SH-SY5Y (cell line): Measurements from ENCODE around the gene DCK.

Experiments
- GATA2 ChIP-seq: IDR thresholded peaks from 2 replicates; pipeline ENCODE4 v1.6.1; 2011; ENCODE audit warnings: mild to moderate bottlenecking, low read depth, low read length
- GATA3 ChIP-seq: IDR thresholded peaks from 2 replicates; pipeline ENCODE4 v1.6.1; 2011; ENCODE audit warnings: low read depth, mild to moderate bottlenecking, low read length, moderate library complexity

GRCh38 chr4:71020611-71021010 lies 27.2 kb downstream of the DCK start:
- TF ChIP-seq GATA2 (no peak), GATA3 (no peak)
